Upper lobe of right lung (tissue), 1 donor: ENCODE data around the gene SLC1A5. TPM values are rescaled to one million over a fixed set of nuclear protein-coding genes. Genes with fewer than 3 reads are reported as not detected.

Experiments
- ATAC-seq: fragments of 200-7000 bp; cut with Tn5 transposase; one replicate; pipeline ENCODE4 v1.9.1; 2020; ENCODE audit warnings: mild to moderate bottlenecking, moderate library complexity
- DNase-seq: peaks from one replicate; pipeline ENCODE4 v3.0.0-alpha.2; 2020
- H3K27ac ChIP-seq: fragments of 200-600 bp; one replicate; pipeline ENCODE4 v1.8.0; 2022
- H3K27me3 ChIP-seq: fragments of 200-600 bp; one replicate; pipeline ENCODE4 v1.8.0; 2022; ENCODE audit warnings: mild to moderate bottlenecking
- H3K36me3 ChIP-seq: fragments of 200-600 bp; one replicate; pipeline ENCODE4 v1.8.0; 2022
- H3K4me1 ChIP-seq: fragments of 200-600 bp; one replicate; pipeline ENCODE4 v1.8.0; 2022
- H3K4me3 ChIP-seq: fragments of 200-600 bp; one replicate; pipeline ENCODE4 v1.8.0; 2022; ENCODE audit warnings: mild to moderate bottlenecking
- H3K9me3 ChIP-seq: fragments of 200-600 bp; one replicate; pipeline ENCODE4 v1.8.0; 2022
- intact Hi-C: fragments of 100-400 bp; cut with DNase I; formaldehyde crosslinking; loops from one replicate; pipeline ENCODE4 v1.11.0; 2022
- total RNA-seq: library from RNA; stranded (reverse); fragmentation: NEBNext Ultra II Directional; extraction: Animal tissue kit (Norgen Biotek cat#: 25700); gene quantifications from one replicate; pipeline ENCODE4 v1.2.1, GENCODE V29; 2021
- TF ChIP-seq, protein P1 (sequence below): fragments of 200-600 bp; IDR thresholded peaks from one replicate; pipeline ENCODE4 v1.8.0; 2022; ENCODE audit warnings: antibody characterized with exemption
- donor health status: DM: no; HTN: yes; CAD: no; lungs with severe emphysema.

SLC1A5 gene
- total RNA-seq, 1 donor from 2014 or later, result 133 TPM

DNA sequence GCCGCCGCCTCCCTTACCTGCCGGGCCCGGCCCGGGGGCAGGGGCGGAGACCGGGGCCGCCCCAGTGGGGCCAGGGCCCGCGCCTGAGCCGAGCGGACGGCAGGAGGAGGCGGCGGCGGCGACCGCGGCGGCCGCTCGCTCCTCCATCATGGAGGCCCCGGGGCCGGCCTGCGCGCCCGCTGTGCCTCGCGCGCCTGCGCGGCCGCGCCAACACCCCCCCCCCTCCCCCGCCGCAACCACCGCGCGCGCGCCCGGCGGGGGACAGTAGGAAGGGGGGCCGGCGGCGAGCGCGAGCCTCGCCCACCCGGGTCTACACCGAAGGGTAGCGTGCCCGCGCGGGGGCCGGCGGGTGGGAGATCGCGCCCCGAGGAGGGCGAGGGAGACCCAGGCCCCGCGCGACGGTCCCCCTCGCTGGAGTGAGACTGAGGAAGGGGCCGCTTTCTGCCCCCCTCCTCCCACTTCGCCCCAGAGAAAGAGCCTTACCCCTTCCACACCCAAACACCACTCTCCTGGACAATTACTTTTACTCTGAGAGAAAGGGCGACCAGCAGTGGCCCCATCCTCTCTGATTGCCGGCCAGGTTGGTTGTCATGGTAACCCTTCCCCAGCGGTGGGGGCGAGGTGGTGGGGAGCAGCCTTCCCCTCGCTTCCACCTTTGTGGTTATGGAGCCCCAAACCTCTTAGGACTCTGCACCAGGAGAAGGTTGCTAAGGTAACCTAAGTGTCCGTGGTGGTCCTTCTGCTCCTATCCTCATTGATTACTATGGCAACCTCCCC, 41.9 kb downstream of the SLC1A5 start, which contains the start of gene STRN4:
Gene STRN4 (minus strand): TSS at position 170 of the 777 bp plus-strand sequence. CDS start 20 bp downstream, at position 150.
- peak within 1 kb of the TSS; percentile 88 for H3K27ac ChIP-seq
- no peaks in the 10 kb centered on the region for H3K9me3 ChIP-seq
- ATAC-seq (peak; percentile 86), DNase-seq (peak; percentile 81)
- no peaks in the 10 kb centered on the region for H3K36me3 ChIP-seq
- intact Hi-C loops, result no loop called here
- TF ChIP-seq, protein P1, sequence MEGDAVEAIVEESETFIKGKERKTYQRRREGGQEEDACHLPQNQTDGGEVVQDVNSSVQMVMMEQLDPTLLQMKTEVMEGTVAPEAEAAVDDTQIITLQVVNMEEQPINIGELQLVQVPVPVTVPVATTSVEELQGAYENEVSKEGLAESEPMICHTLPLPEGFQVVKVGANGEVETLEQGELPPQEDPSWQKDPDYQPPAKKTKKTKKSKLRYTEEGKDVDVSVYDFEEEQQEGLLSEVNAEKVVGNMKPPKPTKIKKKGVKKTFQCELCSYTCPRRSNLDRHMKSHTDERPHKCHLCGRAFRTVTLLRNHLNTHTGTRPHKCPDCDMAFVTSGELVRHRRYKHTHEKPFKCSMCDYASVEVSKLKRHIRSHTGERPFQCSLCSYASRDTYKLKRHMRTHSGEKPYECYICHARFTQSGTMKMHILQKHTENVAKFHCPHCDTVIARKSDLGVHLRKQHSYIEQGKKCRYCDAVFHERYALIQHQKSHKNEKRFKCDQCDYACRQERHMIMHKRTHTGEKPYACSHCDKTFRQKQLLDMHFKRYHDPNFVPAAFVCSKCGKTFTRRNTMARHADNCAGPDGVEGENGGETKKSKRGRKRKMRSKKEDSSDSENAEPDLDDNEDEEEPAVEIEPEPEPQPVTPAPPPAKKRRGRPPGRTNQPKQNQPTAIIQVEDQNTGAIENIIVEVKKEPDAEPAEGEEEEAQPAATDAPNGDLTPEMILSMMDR, result no peak
- no peaks in the 10 kb centered on the region for H3K27me3 ChIP-seq
- peaks cover 26% of the 10 kb centered on the region for H3K4me1 ChIP-seq
- peak within 1 kb of the TSS; percentile 97 for H3K4me3 ChIP-seq

DNA sequence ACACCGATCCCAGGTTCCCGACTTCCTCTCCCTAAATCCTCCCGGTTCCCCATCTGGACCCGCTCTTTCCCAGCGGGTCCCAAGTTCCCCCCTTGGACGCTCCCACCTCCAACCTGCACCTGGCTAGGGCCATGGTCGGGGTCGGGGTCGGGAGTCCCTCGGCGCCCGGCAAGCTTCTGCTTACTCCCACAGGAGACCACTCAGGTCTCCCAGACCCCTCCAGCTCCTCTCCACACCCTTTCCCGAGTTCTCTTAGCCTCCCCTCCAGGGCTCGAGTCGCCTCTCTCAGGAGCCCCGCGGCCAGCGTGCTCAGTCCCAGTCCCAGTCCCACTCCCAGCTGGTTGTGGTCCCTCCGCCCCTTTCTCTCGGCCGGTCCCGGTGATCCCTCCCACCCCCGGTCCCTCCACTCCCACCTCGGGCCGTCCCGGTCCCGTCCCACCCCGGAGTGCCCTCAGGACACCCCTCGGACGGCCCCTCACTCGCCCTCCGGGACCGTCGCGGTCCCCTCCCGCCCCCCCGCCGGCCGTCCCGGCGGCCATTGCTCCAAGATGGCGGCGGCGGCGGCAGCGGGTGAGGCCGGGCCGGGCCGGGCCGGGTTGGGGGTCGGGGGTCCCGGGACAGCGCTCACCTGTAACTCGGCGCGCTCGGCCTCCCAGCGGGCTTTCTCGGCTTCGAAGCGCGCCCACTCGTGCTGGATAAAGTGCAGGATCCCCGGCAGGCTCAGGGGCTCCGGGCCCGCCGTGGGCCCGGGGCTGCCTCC, 42.7 kb downstream of the SLC1A5 start, which contains the start of gene FKRP:
Gene FKRP (plus strand): TSS at position 537 of the 760 bp plus-strand sequence. CDS start 9,394 bp downstream, outside the sequence.
- no peaks in the 10 kb centered on the region for H3K27me3 ChIP-seq
- no peaks in the 10 kb centered on the region for H3K36me3 ChIP-seq
- DNase-seq (no peak), ATAC-seq (peak; percentile 67)
- H3K9me3 ChIP-seq, result no peaks in the 10 kb centered on the region
- TF ChIP-seq, protein P1, result no peak
- H3K4me1 ChIP-seq, result peaks cover 26% of the 10 kb centered on the region
- intact Hi-C loops, result no loop called here
- H3K4me3 ChIP-seq, result peak within 1 kb of the TSS; percentile 97
- H3K27ac ChIP-seq, result peak within 1 kb of the TSS; percentile 88

- intact Hi-C loops, result no loop called here
- Histone ChIP-seq H3K27ac (peak overlapping the region; percentile 88), H3K4me3 (peak overlapping the region; percentile 97), H3K27me3 (no peaks in the 10 kb centered on the region), H3K36me3 (no peaks in the 10 kb centered on the region), H3K9me3 (no peaks in the 10 kb centered on the region), H3K4me1 (peaks cover 32% of the 10 kb centered on the region)
- ATAC-seq (peak; percentile 11), DNase-seq (no peak)
- TF ChIP-seq, protein P1, result no peak
Observed at GRCh38 chr19:46745030-46745429, 43.4 kb downstream of the SLC1A5 start.

DNA sequence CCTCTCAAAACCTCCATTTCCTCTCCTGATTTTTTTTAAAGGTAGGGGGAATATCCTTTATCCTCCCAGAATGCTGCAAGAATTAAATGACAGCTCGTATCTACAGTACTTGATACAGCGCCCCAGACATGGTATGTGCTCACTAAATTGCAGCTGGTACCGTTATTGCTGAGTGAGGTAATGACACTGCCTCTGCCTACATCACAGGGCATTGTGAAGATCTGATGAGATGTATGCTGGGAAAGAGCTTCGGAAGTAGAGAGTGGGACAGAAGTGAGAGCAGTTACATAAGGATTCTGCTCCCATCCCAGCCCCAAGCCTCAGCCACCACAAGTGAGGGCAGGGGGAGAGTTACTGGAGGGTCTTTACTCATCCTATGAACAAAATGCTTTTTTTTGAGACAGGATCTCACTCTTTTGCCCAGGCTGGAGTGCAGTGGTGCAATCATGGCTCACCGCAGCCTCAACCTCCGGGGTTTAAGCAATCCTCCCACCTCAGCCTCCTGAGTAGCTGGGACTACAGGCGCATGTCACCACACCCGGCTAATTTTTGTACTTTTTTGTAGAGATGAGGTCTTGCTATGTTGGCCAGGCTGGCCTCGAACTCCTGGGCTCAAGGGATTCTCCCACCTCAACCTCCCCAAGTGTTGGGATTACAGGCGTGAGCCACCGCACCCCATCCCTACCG, 44.2 kb downstream of the SLC1A5 start:
- Histone ChIP-seq H3K9me3 (no peaks in the 10 kb centered on the region), H3K27ac (no peak overlapping the region), H3K4me1 (peaks cover 36% of the 10 kb centered on the region), H3K4me3 (no peak overlapping the region), H3K27me3 (no peaks in the 10 kb centered on the region), H3K36me3 (no peaks in the 10 kb centered on the region)
- intact Hi-C loops, result no loop called here
- ATAC-seq (no peak), DNase-seq (no peak)
- TF ChIP-seq, protein P1, result no peak

GRCh38 chr19:46742926-46743480, 45.4 kb downstream of the SLC1A5 start:
- Histone ChIP-seq H3K27me3 (no peaks in the 10 kb centered on the region), H3K4me3 (no peak overlapping the region), H3K9me3 (no peaks in the 10 kb centered on the region), H3K36me3 (peaks cover 7% of the 10 kb centered on the region), H3K27ac (no peak overlapping the region), H3K4me1 (peaks cover 46% of the 10 kb centered on the region)
- DNase-seq, result no peak
- ATAC-seq, result no peak
- TF ChIP-seq, protein P1, result no peak
- intact Hi-C loops, result no loop called here
